WTC11 (cell line): Measurements from ENCODE around the gene USP20.

Experiments used
- ARID4B ChIP-seq: sonication (generic); formaldehyde crosslinking; IDR thresholded peaks from 2 replicates; pipeline ENCODE4 v1.8.0; 2023; ENCODE audit warnings: missing genetic modification reagents, mild to moderate bottlenecking, borderline replicate concordance
- CTCF ChIP-seq: fragments of 200-600 bp; IDR thresholded peaks from 2 replicates; pipeline ENCODE4 v1.8.0; 2022; ENCODE audit warnings: antibody characterized with exemption
- KAT7 ChIP-seq: sonication (generic); formaldehyde crosslinking; IDR thresholded peaks from 2 replicates; pipeline ENCODE4 v1.8.1; 2023; ENCODE audit warnings: missing genetic modification reagents, mild to moderate bottlenecking, borderline replicate concordance
- PREB ChIP-seq: sonication (generic); formaldehyde crosslinking; IDR thresholded peaks from 2 replicates; pipeline ENCODE4 v1.8.1; 2022; ENCODE audit warnings: mild to moderate bottlenecking, missing genetic modification reagents, moderate library complexity, borderline replicate concordance
- TEAD4 ChIP-seq: sonication (generic); formaldehyde crosslinking; IDR thresholded peaks from 2 replicates; pipeline ENCODE4 v1.8.0; 2022; ENCODE audit warnings: mild to moderate bottlenecking, missing genetic modification reagents

- TF ChIP-seq CTCF (no peak), ARID4B (no peak), KAT7 (CRISPR knock-in tag) (no peak), TEAD4 (CRISPR knock-in tag) (no peak), PREB (CRISPR knock-in tag) (no peak)
Observed at GRCh38 chr9:129878291-129878690, 43.0 kb downstream of the USP20 start.
